K562 (cell line): Measurements from ENCODE around the gene SPON2. TPM values are rescaled to one million over a fixed set of nuclear protein-coding genes. Genes with fewer than 3 reads are reported as not detected.

Experiments used
- ATAC-seq: fragments of 200-7000 bp; cut with Tn5 transposase; 3 replicates; pipeline ENCODE4 v1.9.1; 2020; ENCODE audit warnings: moderate library complexity
- BruUV-seq: library from RNA; stranded (reverse); fragments of 400-500 nt; replicated peaks from 2 replicates; lab custom pipeline; 2021; lab: Mats Ljungman, UMichigan
- CTCF ChIA-PET: fragments of 300-600 bp; formaldehyde crosslinking; extraction: SDS; loops from one replicate; lab custom pipeline; 2021; ENCODE audit warnings: low intra/inter-chr PET ratio; lab: Yijun Ruan, JAX
- POLR2A ChIA-PET: fragments of 300-600, 350-650 bp; sonication (Branson Sonifier 250); formaldehyde crosslinking; extraction: SDS; loops from one replicate; lab custom pipeline; 2021; ENCODE audit warnings: antibody characterized with exemption, inconsistent platforms; lab: Yijun Ruan, JAX
- DNase-seq, 4 experiments: peaks; one replicate each; pipeline versions ENCODE4 v3.0.0 to v3.0.0-alpha.2; 2011 to 2018; ENCODE audit warnings: low spot score in 3 of 4, mixed read lengths in 3 of 4; ENCODE audit errors: extremely low read depth in 1 of 4
- FAIRE-seq: peaks from 2 replicates; lab custom pipeline; 2011; peaks lifted over from hg19 to GRCh38; lab: Jason Lieb, UNC
- H2AFZ ChIP-seq: 2 replicates; pipeline ENCODE4 v1.6.0; 2011; ENCODE audit warnings: low read depth, low read length, control low read depth, inconsistent platforms
- H3K27ac ChIP-seq: fragments of 200-600 bp; 3 replicates; pipeline ENCODE4 v1.8.0; 2011; ENCODE audit warnings: low read depth, mild to moderate bottlenecking, control low read depth, inconsistent platforms, low read length, moderate library complexity, mixed read lengths; ENCODE audit errors: extremely low read depth
- H3K27me3 ChIP-seq, 2 experiments: fragments of 300-600 bp in 1 of 2; 2 replicates in 1 of 2; 3 replicates in 1 of 2; pipeline versions ENCODE4 v1.6.0 to v1.8.0; 2011; ENCODE audit warnings: inconsistent platforms in 2 of 2, low read length in 2 of 2, mild to moderate bottlenecking in 1 of 2, mixed read lengths in 1 of 2, moderate library complexity in 1 of 2; ENCODE audit not compliant: control insufficient read depth in 2 of 2, insufficient read depth in 2 of 2
- H3K36me3 ChIP-seq: fragments of 300-600 bp; 3 replicates; pipeline ENCODE4 v1.8.0; 2011; ENCODE audit warnings: mild to moderate bottlenecking, low read length, inconsistent platforms; ENCODE audit not compliant: control insufficient read depth, insufficient read depth
- H3K4me1 ChIP-seq, 2 experiments: fragments of 200-600 bp in 1 of 2; replicated peaks in 1 of 2; 2 replicates in 1 of 2; 3 replicates in 1 of 2; pipeline versions ENCODE4 v1.5.1 to v1.8.0; 2011; ENCODE audit warnings: inconsistent platforms in 2 of 2, low read length in 2 of 2, mild to moderate bottlenecking in 1 of 2, mixed read lengths in 1 of 2, moderate library complexity in 1 of 2; ENCODE audit not compliant: control insufficient read depth in 2 of 2, insufficient read depth in 2 of 2
- H3K4me2 ChIP-seq: 2 replicates; pipeline ENCODE4 v1.6.1; 2011; ENCODE audit warnings: low read length, control low read depth, inconsistent platforms, mixed read lengths; ENCODE audit not compliant: insufficient read depth
- H3K4me3 ChIP-seq: fragments of 200-600 bp; sonication (generic), shearing (Covaris generic); 2 replicates; pipeline ENCODE4 v1.5.1; 2016; ENCODE audit warnings: control low read depth, inconsistent platforms
- H3K79me2 ChIP-seq: fragments of 200-600 bp; 3 replicates; pipeline ENCODE4 v1.8.0; 2011; ENCODE audit warnings: low read length, inconsistent platforms; ENCODE audit not compliant: control insufficient read depth, insufficient read depth
- H3K9ac ChIP-seq, 2 experiments: 2 replicates each; pipeline versions ENCODE4 v1.6.0 to v1.6.1; 2011; ENCODE audit warnings: low read depth in 2 of 2, low read length in 2 of 2, control low read depth in 1 of 2, inconsistent platforms in 1 of 2, mild to moderate bottlenecking in 1 of 2, mixed read lengths in 1 of 2; ENCODE audit not compliant: insufficient read depth in 1 of 2
- H3K9me1 ChIP-seq: one replicate; pipeline ENCODE4 v1.6.0; 2011; ENCODE audit warnings: inconsistent platforms, mild to moderate bottlenecking, low read length, moderate library complexity; ENCODE audit not compliant: control insufficient read depth, insufficient read depth
- H3K9me3 ChIP-seq: replicated peaks from 2 replicates; pipeline ENCODE4 v1.5.1; 2011; ENCODE audit warnings: low read depth, low read length, inconsistent platforms; ENCODE audit not compliant: control insufficient read depth, insufficient read depth
- H4K20me1 ChIP-seq: replicated peaks from 2 replicates; pipeline ENCODE4 v1.6.1; 2011; ENCODE audit warnings: low read length, inconsistent platforms, mixed read lengths; ENCODE audit not compliant: control insufficient read depth, insufficient read depth
- GATAD2B ChIP-seq: fragments of 450-650 bp; IDR thresholded peaks from 2 replicates; pipeline ENCODE4 v1.6.1; 2017; ENCODE audit warnings: mild to moderate bottlenecking, borderline replicate concordance
- LARP7 ChIP-seq: fragments of 450-650 bp; IDR thresholded peaks from 2 replicates; pipeline ENCODE4 v1.6.1; 2016
- NFYB ChIP-seq: IDR thresholded peaks from 2 replicates; pipeline ENCODE4 v1.6.1; 2011; ENCODE audit warnings: mild to moderate bottlenecking, moderate library complexity; ENCODE audit not compliant: insufficient read length; ENCODE audit errors: extremely low read depth
- PHTF2 ChIP-seq: fragments of 250-450 bp; sonication (Bioruptor Pico); IDR thresholded peaks from 2 replicates; pipeline ENCODE4 v1.5.0; 2021; ENCODE audit warnings: mild to moderate bottlenecking
- RBM17 ChIP-seq: fragments of 200-400 bp; formaldehyde crosslinking; IDR thresholded peaks from 2 replicates; pipeline ENCODE4 v1.6.1; 2017; ENCODE audit warnings: low read depth, mild to moderate bottlenecking, low read length, borderline replicate concordance
- RUNX1 ChIP-seq: sonication (generic); IDR thresholded peaks from 2 replicates; pipeline ENCODE4 v1.6.1; 2016; ENCODE audit warnings: antibody characterized with exemption, low read depth
- SAFB ChIP-seq: fragments of 200-400 bp; formaldehyde crosslinking; IDR thresholded peaks from 2 replicates; pipeline ENCODE4 v1.6.1; 2017; ENCODE audit warnings: low read depth, low read length, borderline replicate concordance
- SREBF1 ChIP-seq: fragments of 150-350 bp; IDR thresholded peaks from 2 replicates; pipeline ENCODE4 v1.6.1; 2014; ENCODE audit warnings: antibody characterized with exemption, low read depth, low read length, borderline replicate concordance
- TCF3 ChIP-seq: sonication (generic); formaldehyde crosslinking; IDR thresholded peaks from 2 replicates; pipeline ENCODE4 v1.4.0; 2020; ENCODE audit warnings: mild to moderate bottlenecking, missing genetic modification reagents
- ZNF316 ChIP-seq: fragments of 450-650 bp; IDR thresholded peaks from 2 replicates; pipeline ENCODE4 v1.6.1; 2016
- WGBS: fragments of 100-300 bp; shearing (Covaris generic); methylation state at CpG from one replicate; pipeline ENCODE4 v1.1.6; 2016; ENCODE audit warnings: low coverage, mixed read lengths; ENCODE audit not compliant: insufficient coverage; ENCODE audit errors: missing lambda C conversion rate; 5-methylcytosine and 5-hydroxymethylcytosine counted together
- in situ Hi-C: fragments of 300-500 bp; cut with MboI; formaldehyde crosslinking; loops from 4 replicates; pipeline ENCODE4 v1.15.0; 2018; ENCODE audit warnings: inconsistent platforms, mixed read lengths
- intact Hi-C: fragments of 100-400 bp; cut with micrococcal nuclease; formaldehyde crosslinking; loops from 2 replicates; pipeline ENCODE4 v1.14.2; 2022
- polyA plus RNA-seq, 8 experiments: library from polyadenylated mRNA; depleted of rRNA in 4 of 8; stranded (reverse) in 5 of 8; unstranded in 3 of 8; fragments of >200 nt; fragmentation: Nextera tagmentation in 2 of 8; fragmentation: Illumina TruSeq in 1 of 8; extraction: Ambion mirVana in 2 of 8; extraction: Trizol in 1 of 8; gene quantifications; 2 replicates each; pipeline versions ENCODE4 v1.2.1 to v1.2.3, GENCODE V29; 2011 to 2014; ENCODE audit warnings: inconsistent platforms in 1 of 8, missing spikeins in 1 of 8
- total RNA-seq, 7 experiments: library from RNA; depleted of rRNA in 6 of 7; stranded (reverse); fragments of >200 nt in 6 of 7; fragmentation: Illumina TruSeq in 2 of 7; extraction: Trizol in 2 of 7; gene quantifications; 2 replicates each; pipeline versions ENCODE4 v1.2.1 to v1.2.3, GENCODE V29; 2011 to 2021; ENCODE audit warnings: low replicate concordance in 1 of 7
- TF ChIP-seq, protein P1 (sequence below), 3 experiments: fragments of 200-800 bp in 1 of 3; fragments of 250-450 bp in 1 of 3; fragments of 450-650 bp in 1 of 3; sonication (Bioruptor Pico) in 1 of 3; sonication (Bioruptor generic) in 1 of 3; formaldehyde crosslinking in 1 of 3; IDR thresholded peaks; 2 replicates each; pipeline versions ENCODE4 v1.6.1 to v1.8.0; 2016 to 2022; ENCODE audit warnings: mild to moderate bottlenecking in 2 of 3, missing genetic modification characterization in 2 of 3, missing compliant biosample characterization in 1 of 3, moderate library complexity in 1 of 3
- TF ChIP-seq, protein P2 (sequence below): fragments of 250-450 bp; sonication (Bioruptor Pico); IDR thresholded peaks from 2 replicates; pipeline ENCODE4 v1.8.0; 2022; ENCODE audit warnings: inconsistent platforms, mild to moderate bottlenecking, moderate library complexity, borderline replicate concordance
- TF ChIP-seq, protein P3 (sequence below): sonication (generic); formaldehyde crosslinking; IDR thresholded peaks from 2 replicates; pipeline ENCODE4 v1.8.1; 2023; ENCODE audit warnings: mild to moderate bottlenecking, missing genetic modification reagents

Gene SPON2
- total and polyA plus RNA-seq, 9 of the 15 experiments (the other 6 are each of a cell fraction or from before 2014, with no cell fraction given), result 0.21 to 2.2 (median 0.83) TPM

DNA sequence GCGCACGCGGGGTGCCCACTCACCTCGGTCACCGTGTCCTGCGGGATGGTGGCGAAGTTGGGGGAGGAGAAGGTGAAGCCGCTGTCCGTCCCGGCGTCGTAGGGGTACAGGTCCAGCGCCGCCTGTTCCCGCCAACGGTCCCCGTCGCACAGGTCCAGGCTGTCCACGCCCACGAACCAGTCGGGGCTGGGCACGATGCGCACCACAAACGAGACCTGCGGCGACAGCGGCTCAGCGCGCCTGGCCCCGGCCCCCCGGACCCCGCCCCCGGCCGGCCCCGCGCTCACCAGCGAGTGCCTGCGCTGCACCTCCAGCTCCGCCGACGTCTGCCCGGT, 1.4 kb downstream of the SPON2 start:
- no peak overlapping the region for H3K27ac ChIP-seq
- BruUV-seq, result no TSS peak
- no peaks in the 10 kb centered on the region for H4K20me1 ChIP-seq
- ChIA-PET CTCF (no interaction called here), POLR2A (no interaction called here)
- in situ Hi-C loops, result no loop called here
- H3K79me2 ChIP-seq, result no peaks in the 10 kb centered on the region
- no peaks in the 10 kb centered on the region for H3K36me3 ChIP-seq
- FAIRE-seq, result no peak
- H3K27me3 ChIP-seq, result no peaks in the 10 kb centered on the region; a peak in 1 of 5 replicates
- no peak for ATAC-seq
- peaks cover 5 to 63% of the 10 kb centered on the region in 2 experiments; a peak in 2 of 5 replicates for H3K4me1 ChIP-seq
- DNase-seq, result no peak
- TF ChIP-seq GATAD2B, result no peak
- TF ChIP-seq ZNF316, result no peak
- TF ChIP-seq PHTF2 (CRISPR knock-in tag), result no peak
- TF ChIP-seq, protein P1, sequence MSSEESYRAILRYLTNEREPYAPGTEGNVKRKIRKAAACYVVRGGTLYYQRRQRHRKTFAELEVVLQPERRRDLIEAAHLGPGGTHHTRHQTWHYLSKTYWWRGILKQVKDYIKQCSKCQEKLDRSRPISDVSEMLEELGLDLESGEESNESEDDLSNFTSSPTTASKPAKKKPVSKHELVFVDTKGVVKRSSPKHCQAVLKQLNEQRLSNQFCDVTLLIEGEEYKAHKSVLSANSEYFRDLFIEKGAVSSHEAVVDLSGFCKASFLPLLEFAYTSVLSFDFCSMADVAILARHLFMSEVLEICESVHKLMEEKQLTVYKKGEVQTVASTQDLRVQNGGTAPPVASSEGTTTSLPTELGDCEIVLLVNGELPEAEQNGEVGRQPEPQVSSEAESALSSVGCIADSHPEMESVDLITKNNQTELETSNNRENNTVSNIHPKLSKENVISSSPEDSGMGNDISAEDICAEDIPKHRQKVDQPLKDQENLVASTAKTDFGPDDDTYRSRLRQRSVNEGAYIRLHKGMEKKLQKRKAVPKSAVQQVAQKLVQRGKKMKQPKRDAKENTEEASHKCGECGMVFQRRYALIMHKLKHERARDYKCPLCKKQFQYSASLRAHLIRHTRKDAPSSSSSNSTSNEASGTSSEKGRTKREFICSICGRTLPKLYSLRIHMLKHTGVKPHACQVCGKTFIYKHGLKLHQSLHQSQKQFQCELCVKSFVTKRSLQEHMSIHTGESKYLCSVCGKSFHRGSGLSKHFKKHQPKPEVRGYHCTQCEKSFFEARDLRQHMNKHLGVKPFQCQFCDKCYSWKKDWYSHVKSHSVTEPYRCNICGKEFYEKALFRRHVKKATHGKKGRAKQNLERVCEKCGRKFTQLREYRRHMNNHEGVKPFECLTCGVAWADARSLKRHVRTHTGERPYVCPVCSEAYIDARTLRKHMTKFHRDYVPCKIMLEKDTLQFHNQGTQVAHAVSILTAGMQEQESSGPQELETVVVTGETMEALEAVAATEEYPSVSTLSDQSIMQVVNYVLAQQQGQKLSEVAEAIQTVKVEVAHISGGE (CRISPR knock-in tag; IDR thresholded peaks at IDR 0.05), result no peak
- TF ChIP-seq TCF3, result no peak
- TF ChIP-seq SAFB, result no peak
- TF ChIP-seq RBM17, result no peak
- TF ChIP-seq, protein P2, sequence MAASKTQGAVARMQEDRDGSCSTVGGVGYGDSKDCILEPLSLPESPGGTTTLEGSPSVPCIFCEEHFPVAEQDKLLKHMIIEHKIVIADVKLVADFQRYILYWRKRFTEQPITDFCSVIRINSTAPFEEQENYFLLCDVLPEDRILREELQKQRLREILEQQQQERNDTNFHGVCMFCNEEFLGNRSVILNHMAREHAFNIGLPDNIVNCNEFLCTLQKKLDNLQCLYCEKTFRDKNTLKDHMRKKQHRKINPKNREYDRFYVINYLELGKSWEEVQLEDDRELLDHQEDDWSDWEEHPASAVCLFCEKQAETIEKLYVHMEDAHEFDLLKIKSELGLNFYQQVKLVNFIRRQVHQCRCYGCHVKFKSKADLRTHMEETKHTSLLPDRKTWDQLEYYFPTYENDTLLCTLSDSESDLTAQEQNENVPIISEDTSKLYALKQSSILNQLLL, result no peak
- no peak for TF ChIP-seq LARP7
- no peak for TF ChIP-seq SREBF1
- no peak for TF ChIP-seq NFYB
- TF ChIP-seq RUNX1, result no peak
- TF ChIP-seq, protein P3, sequence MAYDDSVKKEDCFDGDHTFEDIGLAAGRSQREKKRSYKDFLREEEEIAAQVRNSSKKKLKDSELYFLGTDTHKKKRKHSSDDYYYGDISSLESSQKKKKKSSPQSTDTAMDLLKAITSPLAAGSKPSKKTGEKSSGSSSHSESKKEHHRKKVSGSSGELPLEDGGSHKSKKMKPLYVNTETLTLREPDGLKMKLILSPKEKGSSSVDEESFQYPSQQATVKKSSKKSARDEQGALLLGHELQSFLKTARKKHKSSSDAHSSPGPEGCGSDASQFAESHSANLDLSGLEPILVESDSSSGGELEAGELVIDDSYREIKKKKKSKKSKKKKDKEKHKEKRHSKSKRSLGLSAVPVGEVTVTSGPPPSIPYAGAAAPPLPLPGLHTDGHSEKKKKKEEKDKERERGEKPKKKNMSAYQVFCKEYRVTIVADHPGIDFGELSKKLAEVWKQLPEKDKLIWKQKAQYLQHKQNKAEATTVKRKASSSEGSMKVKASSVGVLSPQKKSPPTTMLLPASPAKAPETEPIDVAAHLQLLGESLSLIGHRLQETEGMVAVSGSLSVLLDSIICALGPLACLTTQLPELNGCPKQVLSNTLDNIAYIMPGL (CRISPR knock-in tag), result no peak
- no peak overlapping the region for H3K9ac ChIP-seq
- intact Hi-C loops, result no loop called here
- no peak overlapping the region for H3K4me3 ChIP-seq
- no peaks in the 10 kb centered on the region for H3K9me1 ChIP-seq
- no peak overlapping the region for H3K4me2 ChIP-seq
- whole genome bisulfite sequencing, result 79% methylated on average over 5 of the region's 42 CpGs
- no peak overlapping the region for H2AFZ ChIP-seq
- no peaks in the 10 kb centered on the region for H3K9me3 ChIP-seq
